NCI-H187 (cell line): ENCODE data around the gene GUCA1C.

Experiments
- DNase-seq, 2 experiments: peaks; one replicate each; lab custom pipeline; 2025; lab: John Stamatoyannopoulos, UW

Gene GUCA1C

GRCh38 chr3:108907194-108907593, 46.5 kb downstream of the GUCA1C start:
- DNase-seq, result no peak

DNA sequence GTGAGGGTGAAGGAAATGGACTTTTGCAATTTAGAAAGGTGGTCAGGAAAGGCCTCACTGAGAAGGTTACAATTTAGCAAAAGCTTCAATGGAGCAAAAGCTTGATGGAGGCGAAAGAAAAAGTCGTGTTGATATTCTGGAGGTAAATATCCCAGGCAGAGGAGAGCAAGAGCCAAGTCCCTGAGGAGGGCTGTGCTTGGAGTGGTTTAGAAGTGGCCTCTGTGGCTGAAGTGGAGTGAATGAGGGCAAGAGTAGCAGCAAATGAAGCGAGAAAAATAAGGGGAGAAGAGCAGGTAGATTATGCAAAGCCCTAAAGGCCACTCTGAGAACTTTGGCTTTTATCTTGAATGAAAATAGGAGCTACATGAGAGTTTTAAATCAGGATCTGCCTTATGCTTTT, 54.1 kb downstream of the GUCA1C start:
- DNase-seq, result peak; percentile 10 to 69

DNA sequence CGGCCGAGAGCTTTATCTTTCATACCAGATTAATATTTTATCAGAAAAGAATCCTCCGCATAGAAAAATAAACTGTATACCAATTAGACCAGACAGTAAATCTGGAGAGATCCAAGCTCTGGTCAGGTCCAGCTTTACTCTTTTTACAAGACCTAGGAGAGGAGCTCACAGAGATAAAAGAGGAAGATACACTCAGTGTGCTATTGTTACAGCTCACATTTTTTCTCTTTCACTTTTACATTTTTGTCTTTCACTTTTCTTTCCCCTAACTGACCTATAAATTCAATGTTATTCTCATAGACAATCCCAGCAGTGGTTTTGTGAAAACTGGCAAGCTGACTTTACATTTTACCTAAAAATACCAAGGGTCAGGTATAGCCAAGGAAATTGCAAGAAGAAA, 55.8 kb downstream of the GUCA1C start:
- DNase-seq, result no peak

DNA sequence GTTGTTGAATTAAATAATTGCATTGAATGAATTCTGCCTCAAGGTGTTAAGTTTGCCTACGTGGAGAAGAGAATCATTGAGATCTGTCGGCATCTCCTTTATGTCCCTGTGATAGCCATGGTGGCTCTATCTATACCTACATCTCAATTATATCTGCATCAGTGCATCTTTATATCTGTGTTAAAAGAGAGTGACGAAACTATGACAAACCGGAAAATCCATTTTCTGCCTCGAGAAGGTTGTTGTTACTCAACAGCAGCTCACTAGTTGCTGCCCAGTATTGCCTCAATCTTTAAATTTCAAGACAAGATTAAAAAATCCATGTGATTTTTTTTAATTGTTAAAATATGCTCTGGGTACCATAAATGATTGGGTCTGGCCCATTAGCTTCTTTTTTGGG, 58.7 kb downstream of the GUCA1C start:
- DNase-seq, result no peak

- no peak for DNase-seq
Measured at GRCh38 chr3:108891833-108892232, 61.8 kb downstream of the GUCA1C start.

GRCh38 chr3:108887777-108888176, 65.9 kb downstream of the GUCA1C start:
- DNase-seq, result no peak

DNA sequence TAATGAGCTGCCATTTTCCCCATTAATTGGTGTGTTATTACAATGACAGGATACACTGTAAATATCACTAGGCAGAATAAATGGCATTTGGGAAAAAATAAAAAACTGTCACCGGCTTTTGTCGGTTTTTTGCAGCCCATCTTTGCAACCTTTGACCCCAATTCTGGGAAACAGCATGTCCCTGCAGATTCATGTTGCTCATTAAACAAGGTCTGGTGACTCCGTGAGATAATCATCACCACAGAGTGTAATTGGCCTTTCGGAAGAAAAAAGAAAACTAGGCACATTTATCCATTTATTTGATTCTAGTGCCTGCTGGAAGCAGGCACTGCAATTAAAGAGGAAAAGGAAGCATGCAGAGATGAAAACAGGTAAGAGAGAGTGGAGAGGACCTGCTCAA, 66.6 kb downstream of the GUCA1C start:
- DNase-seq, result no peak

DNA sequence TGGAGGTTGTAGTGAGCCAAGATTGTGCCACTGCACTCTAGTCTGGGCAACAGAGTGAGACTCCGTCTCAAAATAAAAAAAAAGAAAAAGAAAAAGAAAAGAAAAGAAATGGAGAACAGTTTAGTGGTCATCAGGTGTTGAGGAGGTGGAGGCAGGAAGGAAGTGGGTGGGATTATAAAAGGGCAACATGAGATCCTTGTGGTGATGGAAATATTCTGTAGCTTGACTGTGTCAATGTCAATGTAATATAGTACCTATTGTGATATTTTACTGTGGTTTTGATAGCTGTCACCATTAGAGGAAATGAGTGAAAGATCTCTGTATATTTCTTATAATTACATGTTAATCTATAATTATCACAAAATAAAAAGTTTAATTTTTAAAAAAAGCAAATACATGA, 70.3 kb downstream of the GUCA1C start:
- DNase-seq, result no peak

- no peak for DNase-seq
Measured at GRCh38 chr3:108882762-108883161, 70.9 kb downstream of the GUCA1C start.

DNA sequence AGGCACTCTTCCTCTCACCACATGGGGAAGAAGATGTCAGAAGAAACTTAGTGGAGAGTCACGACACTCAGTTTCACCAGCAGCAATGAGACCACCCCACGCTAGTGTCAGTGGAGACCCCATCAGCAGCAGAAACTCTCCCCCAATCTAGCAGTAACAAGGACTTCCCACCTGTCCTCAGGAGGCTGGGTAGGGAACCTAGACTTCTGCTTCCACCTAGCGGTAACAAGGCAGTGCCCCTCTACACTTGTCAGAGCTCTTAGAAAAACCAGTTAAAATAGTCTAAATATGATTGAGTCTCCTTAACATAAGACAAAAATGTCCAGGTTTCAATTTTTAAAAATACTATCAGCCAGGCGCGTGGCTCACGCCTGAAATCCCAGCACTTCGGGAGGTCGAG, 73.8 kb downstream of the GUCA1C start:
- DNase-seq, result no peak

GRCh38 chr3:108877901-108878300, 75.8 kb downstream of the GUCA1C start:
- DNase-seq, result no peak

GRCh38 chr3:108863799-108864135, 89.9 kb downstream of the GUCA1C start:
- DNase-seq, result no peak

- DNase-seq, result no peak
Measured at GRCh38 chr3:108862865-108863798, 90.5 kb downstream of the GUCA1C start.

GRCh38 chr3:108861401-108861800, 92.3 kb downstream of the GUCA1C start:
- DNase-seq, result no peak
